MM.1S (cell line): ENCODE measurements around the gene NPFFR1.

Source experiments
- DNase-seq: peaks from one replicate; pipeline ENCODE4 v3.0.0-alpha.2; 2015
- H2AFZ ChIP-seq: fragments of 300-600 bp; sonication (generic); 2 replicates; pipeline ENCODE4 v1.6.0; 2016; ENCODE audit warnings: antibody characterized with exemption, low read length
- H3F3A ChIP-seq: fragments of 300-600 bp; sonication (generic); 2 replicates; pipeline ENCODE4 v1.6.1; 2016; ENCODE audit warnings: mild to moderate bottlenecking, antibody characterized with exemption, low read length, moderate library complexity, mixed read lengths; ENCODE audit not compliant: insufficient read depth
- H3K27ac ChIP-seq: fragments of 300-600 bp; sonication (generic); 2 replicates; pipeline ENCODE4 v1.5.1; 2016; ENCODE audit warnings: mild to moderate bottlenecking, low read length
- H3K27me3 ChIP-seq: fragments of 300-600 bp; sonication (generic); replicated peaks from 2 replicates; pipeline ENCODE4 v1.6.0; 2016; ENCODE audit warnings: low read length; ENCODE audit not compliant: insufficient read depth
- H3K36me3 ChIP-seq: fragments of 300-600 bp; sonication (generic); replicated peaks from 2 replicates; pipeline ENCODE4 v1.6.1; 2016; ENCODE audit warnings: mild to moderate bottlenecking, low read length, mixed read lengths; ENCODE audit not compliant: insufficient read depth
- H3K4me1 ChIP-seq: fragments of 300-600 bp; sonication (generic); 2 replicates; pipeline ENCODE4 v1.6.1; 2016; ENCODE audit warnings: low read length, mixed read lengths
- H3K4me2 ChIP-seq: fragments of 300-600 bp; sonication (generic); 2 replicates; pipeline ENCODE4 v1.6.0; 2016; ENCODE audit warnings: low read depth, low read length
- H3K4me3 ChIP-seq: fragments of 300-600 bp; sonication (generic); 2 replicates; pipeline ENCODE4 v1.5.1; 2016; ENCODE audit warnings: low read length, mixed read lengths
- H3K79me2 ChIP-seq: fragments of 300-600 bp; sonication (generic); 2 replicates; pipeline ENCODE4 v1.6.1; 2016; ENCODE audit warnings: mixed run types, low read length, mixed read lengths
- H3K9ac ChIP-seq: fragments of 300-600 bp; sonication (generic); 2 replicates; pipeline ENCODE4 v1.6.1; 2016; ENCODE audit warnings: low read length, mixed read lengths
- H3K9me2 ChIP-seq: fragments of 300-600 bp; sonication (generic); replicated peaks from 2 replicates; pipeline ENCODE4 v1.6.1; 2016; ENCODE audit warnings: mild to moderate bottlenecking, low read length, mixed read lengths; ENCODE audit not compliant: insufficient read depth
- H3K9me3 ChIP-seq: fragments of 300-600 bp; sonication (generic); replicated peaks from 2 replicates; pipeline ENCODE4 v1.6.1; 2016; ENCODE audit warnings: mild to moderate bottlenecking, low read length, mixed read lengths; ENCODE audit not compliant: insufficient read depth
- H4K20me1 ChIP-seq: fragments of 300-600 bp; sonication (generic); 2 replicates; pipeline ENCODE4 v1.6.1; 2016; ENCODE audit warnings: mild to moderate bottlenecking, low read length, moderate library complexity, mixed read lengths; ENCODE audit not compliant: insufficient read depth
- CTCF ChIP-seq: fragments of 300-600 bp; sonication (generic); IDR thresholded peaks from 2 replicates; pipeline ENCODE4 v1.5.1; 2016; ENCODE audit warnings: antibody characterized with exemption, low read length, mixed read lengths
- EZH2 ChIP-seq: fragments of 300-600 bp; sonication (generic); optimal IDR thresholded peaks from 2 replicates; pipeline ENCODE3; 2017; ENCODE audit warnings: low read depth, mild to moderate bottlenecking, antibody characterized with exemption, low read length, mixed read lengths
- EZH2phosphoT487 ChIP-seq: fragments of 300-600 bp; sonication (generic); IDR thresholded peaks from 2 replicates; pipeline ENCODE4 v1.6.1; 2018; ENCODE audit warnings: antibody characterized with exemption, low read length

NPFFR1 gene

GRCh38 chr10:70221030-70221429, 62.8 kb downstream of the NPFFR1 start:
- no peaks in the 10 kb centered on the region for H3K27me3 ChIP-seq
- H3K79me2 ChIP-seq, result peaks cover 86% of the 10 kb centered on the region
- no peak overlapping the region for H3K4me3 ChIP-seq
- H3F3A ChIP-seq, result peaks cover 29% of the 10 kb centered on the region
- H3K9ac ChIP-seq, result no peak overlapping the region; the same call in 1 of the 2 replicates
- H3K4me2 ChIP-seq, result peak overlapping the region; percentile 40
- no peak for TF ChIP-seq EZH2
- TF ChIP-seq EZH2phosphoT487, result no peak
- TF ChIP-seq CTCF, result no peak
- no peak for DNase-seq
- H3K27ac ChIP-seq, result peak overlapping the region; percentile 6; the same call in 1 of the 2 replicates
- peaks cover 5% of the 10 kb centered on the region; the same call in 1 of the 2 replicates for H3K36me3 ChIP-seq
- H3K9me2 ChIP-seq, result no peaks in the 10 kb centered on the region
- peaks cover 27% of the 10 kb centered on the region for H3K4me1 ChIP-seq
- no peak overlapping the region for H2AFZ ChIP-seq
- H4K20me1 ChIP-seq, result peaks cover 11% of the 10 kb centered on the region
- H3K9me3 ChIP-seq, result no peaks in the 10 kb centered on the region

GRCh38 chr10:70212879-70213278, 70.9 kb downstream of the NPFFR1 start:
- H3K4me1 ChIP-seq, result no peaks in the 10 kb centered on the region
- peaks cover 25% of the 10 kb centered on the region; the same call in 1 of the 2 replicates for H3K36me3 ChIP-seq
- H3K9me2 ChIP-seq, result no peaks in the 10 kb centered on the region
- no peak overlapping the region for H2AFZ ChIP-seq
- no peaks in the 10 kb centered on the region; the same call in 1 of the 2 replicates for H4K20me1 ChIP-seq
- H3K4me2 ChIP-seq, result no peak overlapping the region
- H3K79me2 ChIP-seq, result peaks cover 54% of the 10 kb centered on the region
- TF ChIP-seq CTCF (no peak), EZH2phosphoT487 (no peak), EZH2 (no peak)
- no peaks in the 10 kb centered on the region for H3K9me3 ChIP-seq
- no peaks in the 10 kb centered on the region for H3K27me3 ChIP-seq
- no peak overlapping the region for H3K27ac ChIP-seq
- H3K4me3 ChIP-seq, result no peak overlapping the region
- no peaks in the 10 kb centered on the region for H3F3A ChIP-seq
- DNase-seq, result no peak
- no peak overlapping the region for H3K9ac ChIP-seq

GRCh38 chr10:70212277-70212676, 71.5 kb downstream of the NPFFR1 start:
- H3K36me3 ChIP-seq, result peaks cover 22% of the 10 kb centered on the region; the same call in 1 of the 2 replicates
- TF ChIP-seq CTCF (no peak), EZH2phosphoT487 (no peak), EZH2 (no peak)
- H3K27ac ChIP-seq, result no peak overlapping the region

More at GRCh38 chr10:70212277-70212676, 71.5 kb downstream of the NPFFR1 start:
- H3K9ac ChIP-seq, result no peak overlapping the region
- no peaks in the 10 kb centered on the region for H3K27me3 ChIP-seq
- no peaks in the 10 kb centered on the region for H3K9me3 ChIP-seq
- DNase-seq, result no peak
- H3K4me3 ChIP-seq, result no peak overlapping the region
- H3F3A ChIP-seq, result peaks cover under 1% of the 10 kb centered on the region; the same call in 1 of the 2 replicates
- peaks cover 50% of the 10 kb centered on the region for H3K79me2 ChIP-seq
- no peak overlapping the region for H3K4me2 ChIP-seq
- no peak overlapping the region for H2AFZ ChIP-seq
- no peaks in the 10 kb centered on the region for H3K4me1 ChIP-seq
- H4K20me1 ChIP-seq, result no peaks in the 10 kb centered on the region; the same call in 1 of the 2 replicates
- no peaks in the 10 kb centered on the region for H3K9me2 ChIP-seq
